Measurements from ENCODE around the gene MAD1L1.

Gene MAD1L1

DNA sequence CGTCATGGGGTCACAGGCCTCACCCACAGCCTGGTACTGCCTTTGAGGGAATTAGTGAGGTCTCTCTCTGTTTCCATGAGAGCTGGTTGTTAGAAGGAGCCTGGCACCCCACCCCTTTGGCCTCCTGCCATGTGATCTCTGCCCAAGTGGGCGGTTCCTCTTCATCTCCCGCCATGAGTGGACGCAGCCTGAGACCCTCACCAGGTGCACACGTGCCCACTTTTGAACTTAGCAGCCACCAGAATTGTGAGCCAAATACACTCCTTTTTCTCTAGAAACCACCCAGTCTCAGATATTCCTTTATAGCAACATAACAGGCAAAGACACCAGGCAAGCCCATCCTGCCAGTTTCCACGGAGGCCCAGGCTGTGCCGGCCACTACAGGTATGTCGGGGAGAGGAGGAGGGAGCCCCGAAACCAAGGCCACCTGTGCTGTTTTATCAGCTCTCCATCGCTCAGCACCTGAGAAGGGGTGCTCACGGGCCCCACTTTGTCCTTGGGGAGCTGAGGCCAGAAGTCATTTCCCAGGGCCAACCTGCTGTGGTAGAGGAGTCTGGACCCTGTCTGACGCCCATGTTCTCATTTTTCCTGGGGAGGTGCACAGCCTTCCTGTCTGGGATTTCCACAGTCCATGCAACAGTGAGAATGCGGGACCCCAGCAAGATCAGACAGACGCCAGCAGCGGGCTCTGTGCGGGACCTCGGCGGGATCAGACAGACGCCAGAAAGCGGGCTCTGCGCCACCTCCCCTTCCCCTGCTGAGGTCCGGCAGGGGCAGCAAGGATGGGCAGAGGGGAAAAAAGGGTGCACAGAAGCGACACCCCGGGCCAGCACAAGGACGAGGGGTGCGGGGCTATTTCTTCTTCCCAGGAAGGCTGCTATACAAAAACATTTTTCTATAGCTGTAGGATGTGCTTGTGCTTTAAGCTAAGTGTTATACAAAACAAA lies 342.2 kb downstream of the MAD1L1 start:
- TF ChIP-seq, protein P1, sequence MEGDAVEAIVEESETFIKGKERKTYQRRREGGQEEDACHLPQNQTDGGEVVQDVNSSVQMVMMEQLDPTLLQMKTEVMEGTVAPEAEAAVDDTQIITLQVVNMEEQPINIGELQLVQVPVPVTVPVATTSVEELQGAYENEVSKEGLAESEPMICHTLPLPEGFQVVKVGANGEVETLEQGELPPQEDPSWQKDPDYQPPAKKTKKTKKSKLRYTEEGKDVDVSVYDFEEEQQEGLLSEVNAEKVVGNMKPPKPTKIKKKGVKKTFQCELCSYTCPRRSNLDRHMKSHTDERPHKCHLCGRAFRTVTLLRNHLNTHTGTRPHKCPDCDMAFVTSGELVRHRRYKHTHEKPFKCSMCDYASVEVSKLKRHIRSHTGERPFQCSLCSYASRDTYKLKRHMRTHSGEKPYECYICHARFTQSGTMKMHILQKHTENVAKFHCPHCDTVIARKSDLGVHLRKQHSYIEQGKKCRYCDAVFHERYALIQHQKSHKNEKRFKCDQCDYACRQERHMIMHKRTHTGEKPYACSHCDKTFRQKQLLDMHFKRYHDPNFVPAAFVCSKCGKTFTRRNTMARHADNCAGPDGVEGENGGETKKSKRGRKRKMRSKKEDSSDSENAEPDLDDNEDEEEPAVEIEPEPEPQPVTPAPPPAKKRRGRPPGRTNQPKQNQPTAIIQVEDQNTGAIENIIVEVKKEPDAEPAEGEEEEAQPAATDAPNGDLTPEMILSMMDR (conservative IDR thresholded peaks at IDR 0.05): no peak

DNA sequence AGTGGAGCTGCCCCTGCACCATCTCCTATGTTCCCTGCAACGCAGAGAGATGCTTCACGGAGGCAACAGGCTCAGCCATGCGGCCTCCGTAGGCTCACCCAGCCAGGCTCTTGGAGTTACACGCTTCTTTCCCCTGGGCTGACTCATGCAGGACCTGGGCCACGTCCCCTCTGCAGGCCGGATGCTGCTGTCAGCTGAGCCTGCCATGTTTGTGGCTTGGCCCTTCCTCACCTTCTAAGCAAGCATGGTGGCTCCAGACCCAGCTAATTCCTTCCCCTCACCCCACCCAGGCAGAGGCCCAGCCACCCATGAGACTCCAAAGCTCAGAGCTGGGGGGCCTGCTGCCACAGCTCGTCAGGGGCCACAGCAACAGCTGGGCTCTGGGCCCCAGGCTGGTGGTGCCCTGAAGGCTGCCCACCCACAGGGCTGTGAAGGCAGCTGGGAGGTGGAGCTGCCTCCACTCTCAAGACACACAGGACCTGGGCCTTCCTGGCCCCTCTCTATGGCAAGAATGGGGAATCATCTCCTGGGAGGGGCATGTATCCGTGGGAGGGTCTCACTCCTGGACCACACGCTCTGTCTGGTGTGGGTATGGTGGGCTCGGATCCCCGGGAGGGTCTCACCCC lies 343.1 kb downstream of the MAD1L1 start:
- TF ChIP-seq, protein P1 (conservative IDR thresholded peaks at IDR 0.05): no peak
- H3K27ac ChIP-seq: no peak overlapping the region; the same call in 1 of the 2 replicates

More for the DNA sequence above, 342.2 kb downstream of the MAD1L1 start:
- H3K27ac ChIP-seq: peak overlapping the region; percentile 80; the same call in 1 of the 2 replicates

DNA sequence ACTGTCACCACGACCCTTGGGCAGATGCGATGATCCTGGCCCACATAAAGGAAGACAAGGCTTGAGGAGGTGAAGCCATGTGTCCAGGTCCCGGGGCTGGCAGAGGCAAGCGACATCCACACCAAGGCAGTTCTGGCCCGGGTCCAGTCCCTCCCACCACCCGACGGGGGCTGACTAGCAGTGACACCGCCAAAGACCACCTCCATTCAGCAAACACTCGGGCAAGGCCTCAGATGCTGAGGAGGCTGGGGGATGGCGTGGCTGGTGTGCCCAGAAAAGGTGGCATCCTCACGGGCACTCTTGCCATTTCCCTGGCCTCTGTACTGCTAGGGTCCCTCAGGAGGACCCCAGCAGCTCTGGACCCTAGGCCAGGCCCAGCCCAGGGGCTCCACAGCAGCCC lies 343.7 kb downstream of the MAD1L1 start:
- TF ChIP-seq, protein P1 (conservative IDR thresholded peaks at IDR 0.05): no peak
- no peak overlapping the region; the same call in 1 of the 2 replicates for H3K27ac ChIP-seq

DNA sequence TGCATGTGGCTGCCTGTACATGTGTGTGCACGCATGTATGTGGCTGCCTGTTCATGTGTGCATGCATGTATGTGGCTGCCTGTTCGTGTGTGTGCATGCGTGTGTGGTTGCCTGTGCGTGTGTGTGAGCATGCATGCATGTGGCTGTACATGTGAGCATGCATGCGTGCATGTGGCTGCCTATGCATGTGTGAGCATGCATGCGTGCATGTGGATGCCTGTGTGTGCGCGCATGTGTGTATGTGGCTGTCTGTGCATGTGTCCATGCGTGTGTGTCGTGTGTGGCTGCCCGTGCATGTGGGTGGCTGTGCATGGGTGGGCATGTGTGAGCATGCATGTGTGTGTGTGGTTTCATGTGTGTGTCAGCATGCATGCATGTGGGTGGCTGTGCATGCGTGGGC lies 344.3 kb downstream of the MAD1L1 start:
- TF ChIP-seq, protein P1 (conservative IDR thresholded peaks at IDR 0.05): no peak

DNA sequence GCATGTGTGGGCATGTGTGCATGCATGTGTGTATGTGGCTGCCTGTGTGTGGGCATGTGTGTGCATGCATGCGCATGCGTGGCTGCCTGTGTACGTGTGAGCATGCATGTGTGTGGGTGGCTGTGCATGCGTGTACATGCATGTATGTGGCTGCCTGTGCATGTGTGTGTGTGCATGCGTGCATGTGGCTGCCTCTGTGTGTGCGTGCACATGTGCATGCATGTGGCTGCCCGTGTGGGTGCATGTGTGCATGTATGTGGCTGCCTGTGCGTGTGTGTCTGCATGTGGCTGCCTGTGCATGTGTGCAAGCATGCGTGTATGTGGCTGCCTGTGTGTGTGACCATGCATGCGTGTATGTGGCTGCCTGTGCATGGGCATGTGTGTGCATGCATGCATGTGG lies 345.5 kb downstream of the MAD1L1 start:
- H3K27ac ChIP-seq: peak overlapping the region; percentile 52
- TF ChIP-seq, protein P1 (conservative IDR thresholded peaks at IDR 0.05): no peak

More for the DNA sequence above, 344.3 kb downstream of the MAD1L1 start:
- H3K27ac ChIP-seq: no peak overlapping the region

DNA sequence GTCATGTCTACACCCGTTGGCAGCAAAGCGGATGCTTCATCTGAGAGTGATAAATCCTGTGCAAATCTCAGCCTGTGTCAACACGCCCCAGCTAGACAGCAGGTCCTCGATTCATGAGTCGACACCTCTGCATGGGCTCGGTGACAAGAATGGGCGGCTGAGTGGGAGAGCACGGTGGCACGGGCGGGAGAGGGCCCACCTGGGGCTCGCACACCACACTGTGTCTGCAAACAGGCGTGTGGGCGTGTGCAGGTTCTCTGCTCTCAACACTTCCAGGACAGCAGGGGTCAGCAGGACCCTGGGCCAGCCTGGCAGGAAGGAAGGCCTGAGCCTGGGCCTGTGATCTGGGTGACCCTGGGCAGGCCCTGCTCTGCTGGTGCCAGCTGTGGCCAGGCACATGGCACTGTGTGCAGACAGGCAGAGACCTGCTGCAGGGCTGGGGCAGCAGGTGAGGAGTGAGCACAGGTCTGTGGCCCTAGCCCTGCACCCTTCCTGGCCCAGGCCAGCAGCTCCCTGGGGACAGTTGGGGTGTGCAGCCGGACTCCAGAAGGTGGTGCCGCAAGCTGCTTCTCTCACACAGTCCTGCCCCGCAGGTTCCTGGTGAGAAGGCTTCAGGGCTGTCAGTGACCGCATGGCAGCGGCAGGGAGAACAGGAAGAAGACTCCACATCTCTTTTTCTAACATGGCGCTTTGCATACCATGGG lies 346.2 kb downstream of the MAD1L1 start:
- H3K27ac ChIP-seq: peak overlapping the region; percentile 52
- TF ChIP-seq, protein P1 (conservative IDR thresholded peaks at IDR 0.05): peak; percentile 33
